Kidney capillary endothelial cell (primary cell): ENCODE data around the gene CHTOP.
"Not testable (repeated sequence)": the region's sequence is repeated elsewhere in the genome, so short reads cannot be mapped to it uniquely, and the experiment has no call there.

Experiments
- DNase-seq: peaks from one replicate; pipeline ENCODE4 v3.0.0-alpha.2; 2018; ENCODE audit warnings: low spot score

CHTOP gene

GRCh38 chr1:153631047-153632022 is 2.5 kb upstream of the CHTOP start:
- DNase-seq, result no peak

GRCh38 chr1:153633161-153633753 is 609 bp upstream of the CHTOP start:
- no peak for DNase-seq

GRCh38 chr1:153635872-153636271 is 2.0 kb downstream of the CHTOP start:
- no peak for DNase-seq

- DNase-seq, result no peak
Observed at GRCh38 chr1:153636312-153636711, 2.4 kb downstream of the CHTOP start.

- no peak for DNase-seq
Observed at GRCh38 chr1:153638261-153638660, 4.4 kb downstream of the CHTOP start.

GRCh38 chr1:153639280-153639679 is 5.4 kb downstream of the CHTOP start:
- DNase-seq, result no peak

GRCh38 chr1:153640213-153640612 is 6.3 kb downstream of the CHTOP start:
- DNase-seq, result not testable (repeated sequence)

- no peak for DNase-seq
Observed at GRCh38 chr1:153640861-153641260, 7.0 kb downstream of the CHTOP start.

GRCh38 chr1:153642161-153642560 is 8.3 kb downstream of the CHTOP start:
- no peak for DNase-seq

GRCh38 chr1:153643100-153643499 is 9.2 kb downstream of the CHTOP start:
- DNase-seq, result no peak

- DNase-seq, result no peak
Observed at GRCh38 chr1:153643816-153644215, 9.9 kb downstream of the CHTOP start.

GRCh38 chr1:153646672-153647345 is 12.9 kb downstream of the CHTOP start:
- no peak for DNase-seq

- DNase-seq, result no peak
Observed at GRCh38 chr1:153647346-153647714, 13.5 kb downstream of the CHTOP start.

GRCh38 chr1:153648000-153648643 is 14.3 kb downstream of the CHTOP start:
- DNase-seq, result no peak

GRCh38 chr1:153649137-153649862 is 15.4 kb downstream of the CHTOP start:
- DNase-seq, result no peak

GRCh38 chr1:153649863-153650235 is 16.0 kb downstream of the CHTOP start:
- no peak for DNase-seq

- no peak for DNase-seq
Observed at GRCh38 chr1:153651771-153652170, 17.9 kb downstream of the CHTOP start.

GRCh38 chr1:153652805-153653500 is 19.1 kb downstream of the CHTOP start:
- DNase-seq, result no peak

- DNase-seq, result no peak
Observed at GRCh38 chr1:153655333-153655732, 21.5 kb downstream of the CHTOP start.

GRCh38 chr1:153658400-153659174 is 24.7 kb downstream of the CHTOP start, which contains the start of gene SNAPIN:
TSS of gene SNAPIN (plus strand) at chr1:153658703. CDS start at chr1:153658744, 41 bp downstream.
- peak; percentile 76 for DNase-seq
